CD14-positive monocyte (primary cell): ENCODE measurements around the gene COL25A1. TPM values are rescaled to one million over a fixed set of nuclear protein-coding genes. Genes with fewer than 3 reads are reported as not detected.
"Not testable (repeated sequence)": the region's sequence is repeated elsewhere in the genome, so short reads cannot be mapped to it uniquely, and the experiment has no call there.

Experiments used
- DNase-seq, 3 donors: peaks; one replicate each; pipeline ENCODE4 v3.0.0-alpha.2; 2011 to 2022
- H2AFZ ChIP-seq: 2 replicates; pipeline ENCODE4 v1.6.0; 2012; ENCODE audit warnings: mild to moderate bottlenecking, low read depth, low read length, inconsistent platforms; ENCODE audit not compliant: insufficient read depth, poor library complexity, severe bottlenecking
- H3K27ac ChIP-seq, 2 donors: 1 replicate in 1 of 2; 2 replicates in 1 of 2; pipeline ENCODE4 v1.5.1; 2012 to 2013; ENCODE audit warnings: low read length in 2 of 2, control low read depth in 1 of 2, inconsistent platforms in 1 of 2, low read depth in 1 of 2, mild to moderate bottlenecking in 1 of 2
- H3K27me3 ChIP-seq, 2 donors: one replicate each; pipeline versions ENCODE4 v1.6.0 to v1.6.1; 2011 to 2013; ENCODE audit warnings: low read length in 2 of 2; ENCODE audit not compliant: control insufficient read depth in 2 of 2, insufficient read depth in 2 of 2
- H3K36me3 ChIP-seq, 2 donors: replicated peaks in 1 of 2; 1 replicate in 1 of 2; 2 replicates in 1 of 2; pipeline versions ENCODE4 v1.5.1 to v1.6.1; 2012 to 2013; ENCODE audit warnings: low read length in 2 of 2, control low read depth in 1 of 2, inconsistent platforms in 1 of 2, mild to moderate bottlenecking in 1 of 2; ENCODE audit not compliant: insufficient read depth in 2 of 2, control insufficient read depth in 1 of 2
- H3K4me1 ChIP-seq, 2 donors: 1 replicate in 1 of 2; 2 replicates in 1 of 2; pipeline versions ENCODE4 v1.5.1 to v1.6.1; 2012 to 2013; ENCODE audit warnings: low read length in 2 of 2, control low read depth in 1 of 2, inconsistent platforms in 1 of 2, mild to moderate bottlenecking in 1 of 2, moderate library complexity in 1 of 2; ENCODE audit not compliant: insufficient read depth in 2 of 2, control insufficient read depth in 1 of 2
- H3K4me2 ChIP-seq: replicated peaks from 2 replicates; pipeline ENCODE3; 2012; ENCODE audit warnings: low read length, moderate library complexity, mild to moderate bottlenecking; ENCODE audit not compliant: poor library complexity, severe bottlenecking; ENCODE audit errors: extremely low read depth
- H3K4me3 ChIP-seq, 3 experiments: fragments of 200-600 bp in 1 of 3; sonication (generic) in 1 of 3; replicated peaks in 1 of 3; 1 replicate in 2 of 3; 2 replicates in 1 of 3; pipeline ENCODE4 v1.5.1; 2011 to 2013; ENCODE audit warnings: low read length in 3 of 3, mild to moderate bottlenecking in 3 of 3, control low read depth in 2 of 3, low read depth in 2 of 3, inconsistent platforms in 1 of 3, moderate library complexity in 1 of 3
- H3K79me2 ChIP-seq: 2 replicates; pipeline ENCODE4 v1.6.0; 2012; ENCODE audit warnings: mild to moderate bottlenecking, control low read depth, inconsistent platforms, low read length, moderate library complexity; ENCODE audit not compliant: insufficient read depth
- H3K9ac ChIP-seq: 2 replicates; pipeline ENCODE4 v1.6.0; 2017; ENCODE audit warnings: low read length, mild to moderate bottlenecking; ENCODE audit not compliant: insufficient read depth, poor library complexity, severe bottlenecking
- H3K9me3 ChIP-seq, 2 donors: replicated peaks in 1 of 2; 1 replicate in 1 of 2; 2 replicates in 1 of 2; pipeline versions ENCODE4 v1.5.1 to v1.6.1; 2012 to 2013; ENCODE audit warnings: low read length in 2 of 2, control low read depth in 1 of 2; ENCODE audit not compliant: control insufficient read depth in 1 of 2, insufficient read depth in 1 of 2
- H4K20me1 ChIP-seq: 2 replicates; pipeline ENCODE4 v1.6.0; 2012; ENCODE audit warnings: mild to moderate bottlenecking, low read length, control low read depth, moderate library complexity; ENCODE audit not compliant: insufficient read depth
- H3K27ac Mint-ChIP-seq, 7 donors: one replicate each; pipeline ENCODE4 v1.8.0; 2020; ENCODE audit warnings: mild to moderate bottlenecking in 7 of 7, mixed read lengths in 7 of 7, moderate library complexity in 6 of 7, inconsistent platforms in 2 of 7
- H3K27me3 Mint-ChIP-seq, 3 donors: one replicate each; pipeline ENCODE4 v1.8.0; 2021 to 2022; ENCODE audit warnings: low read depth in 3 of 3, mild to moderate bottlenecking in 3 of 3, mixed read lengths in 3 of 3, moderate library complexity in 3 of 3, inconsistent platforms in 1 of 3
- H3K36me3 Mint-ChIP-seq, 2 donors: one replicate each; pipeline ENCODE4 v1.8.0; 2020; ENCODE audit warnings: mixed read lengths in 2 of 2, inconsistent platforms in 1 of 2, mild to moderate bottlenecking in 1 of 2
- H3K4me1 Mint-ChIP-seq: one replicate; pipeline ENCODE4 v1.8.0; 2020; ENCODE audit warnings: mild to moderate bottlenecking, mixed read lengths
- H3K4me3 Mint-ChIP-seq, 2 donors: one replicate each; pipeline ENCODE4 v1.8.0; 2020; ENCODE audit warnings: mild to moderate bottlenecking in 2 of 2, mixed read lengths in 2 of 2, moderate library complexity in 1 of 2
- H3K9me3 Mint-ChIP-seq, 7 donors: one replicate each; pipeline ENCODE4 v1.8.0; 2020 to 2022; ENCODE audit warnings: mixed read lengths in 7 of 7, mild to moderate bottlenecking in 6 of 7, moderate library complexity in 6 of 7, inconsistent platforms in 2 of 7
- CTCF ChIP-seq: fragments of 200-600 bp; IDR thresholded peaks from one replicate; pipeline ENCODE4 v1.8.0; 2022; ENCODE audit warnings: antibody characterized with exemption, mild to moderate bottlenecking
- WGBS: methylation state at CpG from one replicate; pipeline ENCODE4 v1.1.5; 2013; ENCODE audit warnings: missing lambda C conversion rate; ENCODE audit not compliant: insufficient coverage; 5-methylcytosine and 5-hydroxymethylcytosine counted together
- intact Hi-C, 2 donors: fragments of 100-400 bp; cut with micrococcal nuclease; formaldehyde crosslinking; loops; one replicate each; pipeline versions ENCODE4 v1.15.0 to v1.15.1; 2023
- polyA plus RNA-seq, 3 donors: library from polyadenylated mRNA; depleted of rRNA in 1 of 3; unstranded in 2 of 3; stranded (reverse) in 1 of 3; fragments of 300-500 nt in 2 of 3; fragments of >200 nt in 1 of 3; fragmentation: Illumina TruSeq in 2 of 3; gene quantifications; 1 replicate in 2 of 3; 2 replicates in 1 of 3; pipeline ENCODE4 v1.2.3, GENCODE V29; 2012 to 2021

COL25A1 gene
- polyA plus RNA-seq, 3 donors: not detected

DNA sequence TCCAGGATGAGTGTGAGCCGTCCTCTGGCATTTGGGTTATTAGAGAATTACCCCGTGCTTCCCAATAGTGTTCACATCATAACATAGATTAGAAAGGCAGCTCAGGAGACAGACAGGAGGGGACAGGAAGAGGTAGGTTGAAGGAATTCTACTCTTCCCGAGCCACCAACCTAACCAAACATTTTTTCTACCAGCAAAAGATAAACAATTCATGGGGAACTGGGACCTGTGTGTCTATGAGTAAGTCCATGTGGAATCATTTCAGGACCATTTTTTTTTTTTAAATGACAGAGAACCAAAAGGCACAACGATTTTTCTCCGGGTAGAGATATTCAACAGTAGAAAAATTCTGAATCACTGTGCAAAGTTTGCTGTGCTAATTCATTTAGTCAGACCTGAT lies 365.4 kb downstream of the COL25A1 start:
- no peak overlapping the region for H2AFZ ChIP-seq
- no peaks in the 10 kb centered on the region for H3K4me1 ChIP-seq
- H3K36me3 Mint-ChIP-seq: no peaks in the 10 kb centered on the region
- no peak for TF ChIP-seq CTCF
- H3K4me1 Mint-ChIP-seq: no peaks in the 10 kb centered on the region
- no peaks in the 10 kb centered on the region for H3K79me2 ChIP-seq
- no peak overlapping the region for H3K4me3 Mint-ChIP-seq
- peaks cover 0 to 4% (median 0%) of the 10 kb centered on the region in 3 donors for H3K27me3 Mint-ChIP-seq
- no peaks in the 10 kb centered on the region for H3K9me3 ChIP-seq
- no peaks in the 10 kb centered on the region for H3K36me3 ChIP-seq
- WGBS: no CpG with 5 or more reads among the region's 5 CpGs
- H4K20me1 ChIP-seq: no peaks in the 10 kb centered on the region
- no peaks in the 10 kb centered on the region for H3K27me3 ChIP-seq
- H3K27ac Mint-ChIP-seq: no peak overlapping the region
- H3K27ac ChIP-seq: no peak overlapping the region
- H3K4me3 ChIP-seq: no peak overlapping the region
- H3K4me2 ChIP-seq: no peak overlapping the region
- intact Hi-C loops: no loop called here
- no peak for DNase-seq
- H3K9ac ChIP-seq: no peak overlapping the region
- no peaks in the 10 kb centered on the region for H3K9me3 Mint-ChIP-seq

DNA sequence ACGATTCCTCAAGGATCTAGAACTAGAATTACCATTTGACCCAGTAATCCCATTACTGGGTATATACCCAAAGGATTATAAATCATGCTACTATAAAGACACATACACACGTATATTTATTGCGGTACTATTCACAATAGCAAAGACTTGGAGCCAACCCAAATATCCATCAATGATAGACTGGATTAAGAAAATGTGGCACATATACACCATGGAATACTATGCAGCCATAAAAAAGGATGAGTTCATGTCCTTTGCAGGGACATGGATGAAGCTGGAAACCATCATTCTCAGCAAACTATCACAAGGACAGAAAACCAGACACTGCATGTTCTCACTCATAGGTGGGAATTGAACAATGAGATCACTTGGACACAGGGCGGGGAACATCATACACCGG lies 368.5 kb downstream of the COL25A1 start:
- H3K9me3 Mint-ChIP-seq, H3K79me2 ChIP-seq, H3K27ac Mint-ChIP-seq, H3K4me2 ChIP-seq, H3K9ac ChIP-seq, intact Hi-C loops, H3K27ac ChIP-seq, H3K36me3 Mint-ChIP-seq, H3K4me1 ChIP-seq, H3K27me3 Mint-ChIP-seq, H3K9me3 ChIP-seq, H2AFZ ChIP-seq, H4K20me1 ChIP-seq, H3K27me3 ChIP-seq, H3K36me3 ChIP-seq, H3K4me1 Mint-ChIP-seq, H3K4me3 ChIP-seq, DNase-seq, H3K4me3 Mint-ChIP-seq: not testable (repeated sequence)
- no CpG with 5 or more reads among the region's 5 CpGs for WGBS
